ENCODE results near the gene NOL7. TPM values are rescaled to one million over a fixed set of nuclear protein-coding genes. Genes with fewer than 3 reads are reported as not detected.
A peak's percentile ranks its signal among the peaks of the same experiment; 100 is the strongest.

Gene NOL7
- total and polyA plus RNA-seq, 2 experiments from 2014 or later, result 97.2 to 251 TPM

- H3K4me2 ChIP-seq, result no peak overlapping the region
- H3K27me3 Mint-ChIP-seq (ENCODE audit: insufficient read depth, low read depth, poor library complexity), result peaks cover 10% of the 10 kb centered on the region
These were observed 1.9 kb downstream of the NOL7 start for GRCh38 chr6:13617066-13617465.

More at GRCh38 chr6:13617066-13617465, 1.9 kb downstream of the NOL7 start:
- no peak overlapping the region for H2AFZ ChIP-seq
- H3K36me3 ChIP-seq (ENCODE audit: insufficient read depth), result peaks cover 43% of the 10 kb centered on the region
- Mint-ChIP-seq H3K9me3 (peaks cover 3% of the 10 kb centered on the region; the same call in 2 of the 3 replicates), H3K36me3 (ENCODE audit: low read depth) (peaks cover 64% of the 10 kb centered on the region), H3K4me3 (peak overlapping the region; percentile 100), H3K27ac (no peak overlapping the region), H3K4me1 (peaks cover 24% of the 10 kb centered on the region)
- TF ChIP-seq NANOG (IDR thresholded peaks at IDR 0.05; ENCODE audit: borderline replicate concordance) (no peak), POLR2AphosphoS5 (IDR thresholded peaks at IDR 0.05; ENCODE audit: low read depth) (no peak), CREB1 (CRISPR knock-in tag; IDR thresholded peaks at IDR 0.05; ENCODE audit: low read depth) (no peak), EZH2 (IDR thresholded peaks at IDR 0.05; ENCODE audit: low read depth, unreplicated experiment) (no peak), ZNF331 (CRISPR knock-in tag; IDR thresholded peaks at IDR 0.05; ENCODE audit: low read depth) (no peak)
- TF ChIP-seq, protein P1, sequence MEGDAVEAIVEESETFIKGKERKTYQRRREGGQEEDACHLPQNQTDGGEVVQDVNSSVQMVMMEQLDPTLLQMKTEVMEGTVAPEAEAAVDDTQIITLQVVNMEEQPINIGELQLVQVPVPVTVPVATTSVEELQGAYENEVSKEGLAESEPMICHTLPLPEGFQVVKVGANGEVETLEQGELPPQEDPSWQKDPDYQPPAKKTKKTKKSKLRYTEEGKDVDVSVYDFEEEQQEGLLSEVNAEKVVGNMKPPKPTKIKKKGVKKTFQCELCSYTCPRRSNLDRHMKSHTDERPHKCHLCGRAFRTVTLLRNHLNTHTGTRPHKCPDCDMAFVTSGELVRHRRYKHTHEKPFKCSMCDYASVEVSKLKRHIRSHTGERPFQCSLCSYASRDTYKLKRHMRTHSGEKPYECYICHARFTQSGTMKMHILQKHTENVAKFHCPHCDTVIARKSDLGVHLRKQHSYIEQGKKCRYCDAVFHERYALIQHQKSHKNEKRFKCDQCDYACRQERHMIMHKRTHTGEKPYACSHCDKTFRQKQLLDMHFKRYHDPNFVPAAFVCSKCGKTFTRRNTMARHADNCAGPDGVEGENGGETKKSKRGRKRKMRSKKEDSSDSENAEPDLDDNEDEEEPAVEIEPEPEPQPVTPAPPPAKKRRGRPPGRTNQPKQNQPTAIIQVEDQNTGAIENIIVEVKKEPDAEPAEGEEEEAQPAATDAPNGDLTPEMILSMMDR (conservative IDR thresholded peaks at IDR 0.05; ENCODE audit: low read depth in 2 of 2), result no peak
- TF ChIP-seq, protein P2, sequence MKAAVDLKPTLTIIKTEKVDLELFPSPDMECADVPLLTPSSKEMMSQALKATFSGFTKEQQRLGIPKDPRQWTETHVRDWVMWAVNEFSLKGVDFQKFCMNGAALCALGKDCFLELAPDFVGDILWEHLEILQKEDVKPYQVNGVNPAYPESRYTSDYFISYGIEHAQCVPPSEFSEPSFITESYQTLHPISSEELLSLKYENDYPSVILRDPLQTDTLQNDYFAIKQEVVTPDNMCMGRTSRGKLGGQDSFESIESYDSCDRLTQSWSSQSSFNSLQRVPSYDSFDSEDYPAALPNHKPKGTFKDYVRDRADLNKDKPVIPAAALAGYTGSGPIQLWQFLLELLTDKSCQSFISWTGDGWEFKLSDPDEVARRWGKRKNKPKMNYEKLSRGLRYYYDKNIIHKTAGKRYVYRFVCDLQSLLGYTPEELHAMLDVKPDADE (IDR thresholded peaks at IDR 0.05), result no peak
- TF ChIP-seq, protein P3, sequence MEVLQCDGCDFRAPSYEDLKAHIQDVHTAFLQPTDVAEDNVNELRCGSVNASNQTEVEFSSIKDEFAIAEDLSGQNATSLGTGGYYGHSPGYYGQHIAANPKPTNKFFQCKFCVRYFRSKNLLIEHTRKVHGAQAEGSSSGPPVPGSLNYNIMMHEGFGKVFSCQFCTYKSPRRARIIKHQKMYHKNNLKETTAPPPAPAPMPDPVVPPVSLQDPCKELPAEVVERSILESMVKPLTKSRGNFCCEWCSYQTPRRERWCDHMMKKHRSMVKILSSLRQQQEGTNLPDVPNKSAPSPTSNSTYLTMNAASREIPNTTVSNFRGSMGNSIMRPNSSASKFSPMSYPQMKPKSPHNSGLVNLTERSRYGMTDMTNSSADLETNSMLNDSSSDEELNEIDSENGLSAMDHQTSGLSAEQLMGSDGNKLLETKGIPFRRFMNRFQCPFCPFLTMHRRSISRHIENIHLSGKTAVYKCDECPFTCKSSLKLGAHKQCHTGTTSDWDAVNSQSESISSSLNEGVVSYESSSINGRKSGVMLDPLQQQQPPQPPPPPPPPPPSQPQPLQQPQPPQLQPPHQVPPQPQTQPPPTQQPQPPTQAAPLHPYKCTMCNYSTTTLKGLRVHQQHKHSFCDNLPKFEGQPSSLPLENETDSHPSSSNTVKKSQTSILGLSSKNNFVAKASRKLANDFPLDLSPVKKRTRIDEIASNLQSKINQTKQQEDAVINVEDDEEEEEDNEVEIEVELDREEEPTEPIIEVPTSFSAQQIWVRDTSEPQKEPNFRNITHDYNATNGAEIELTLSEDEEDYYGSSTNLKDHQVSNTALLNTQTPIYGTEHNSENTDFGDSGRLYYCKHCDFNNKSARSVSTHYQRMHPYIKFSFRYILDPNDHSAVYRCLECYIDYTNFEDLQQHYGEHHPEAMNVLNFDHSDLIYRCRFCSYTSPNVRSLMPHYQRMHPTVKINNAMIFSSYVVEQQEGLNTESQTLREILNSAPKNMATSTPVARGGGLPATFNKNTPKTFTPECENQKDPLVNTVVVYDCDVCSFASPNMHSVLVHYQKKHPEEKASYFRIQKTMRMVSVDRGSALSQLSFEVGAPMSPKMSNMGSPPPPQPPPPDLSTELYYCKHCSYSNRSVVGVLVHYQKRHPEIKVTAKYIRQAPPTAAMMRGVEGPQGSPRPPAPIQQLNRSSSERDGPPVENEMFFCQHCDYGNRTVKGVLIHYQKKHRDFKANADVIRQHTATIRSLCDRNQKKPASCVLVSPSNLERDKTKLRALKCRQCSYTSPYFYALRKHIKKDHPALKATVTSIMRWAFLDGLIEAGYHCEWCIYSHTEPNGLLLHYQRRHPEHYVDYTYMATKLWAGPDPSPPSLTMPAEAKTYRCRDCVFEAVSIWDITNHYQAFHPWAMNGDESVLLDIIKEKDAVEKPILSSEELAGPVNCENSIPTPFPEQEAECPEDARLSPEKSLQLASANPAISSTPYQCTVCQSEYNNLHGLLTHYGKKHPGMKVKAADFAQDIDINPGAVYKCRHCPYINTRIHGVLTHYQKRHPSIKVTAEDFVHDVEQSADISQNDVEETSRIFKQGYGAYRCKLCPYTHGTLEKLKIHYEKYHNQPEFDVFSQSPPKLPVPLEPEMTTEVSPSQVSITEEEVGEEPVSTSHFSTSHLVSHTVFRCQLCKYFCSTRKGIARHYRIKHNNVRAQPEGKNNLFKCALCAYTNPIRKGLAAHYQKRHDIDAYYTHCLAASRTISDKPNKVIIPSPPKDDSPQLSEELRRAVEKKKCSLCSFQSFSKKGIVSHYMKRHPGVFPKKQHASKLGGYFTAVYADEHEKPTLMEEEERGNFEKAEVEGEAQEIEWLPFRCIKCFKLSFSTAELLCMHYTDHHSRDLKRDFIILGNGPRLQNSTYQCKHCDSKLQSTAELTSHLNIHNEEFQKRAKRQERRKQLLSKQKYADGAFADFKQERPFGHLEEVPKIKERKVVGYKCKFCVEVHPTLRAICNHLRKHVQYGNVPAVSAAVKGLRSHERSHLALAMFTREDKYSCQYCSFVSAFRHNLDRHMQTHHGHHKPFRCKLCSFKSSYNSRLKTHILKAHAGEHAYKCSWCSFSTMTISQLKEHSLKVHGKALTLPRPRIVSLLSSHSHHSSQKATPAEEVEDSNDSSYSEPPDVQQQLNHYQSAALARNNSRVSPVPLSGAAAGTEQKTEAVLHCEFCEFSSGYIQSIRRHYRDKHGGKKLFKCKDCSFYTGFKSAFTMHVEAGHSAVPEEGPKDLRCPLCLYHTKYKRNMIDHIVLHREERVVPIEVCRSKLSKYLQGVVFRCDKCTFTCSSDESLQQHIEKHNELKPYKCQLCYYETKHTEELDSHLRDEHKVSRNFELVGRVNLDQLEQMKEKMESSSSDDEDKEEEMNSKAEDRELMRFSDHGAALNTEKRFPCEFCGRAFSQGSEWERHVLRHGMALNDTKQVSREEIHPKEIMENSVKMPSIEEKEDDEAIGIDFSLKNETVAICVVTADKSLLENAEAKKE (CRISPR knock-in tag; IDR thresholded peaks at IDR 0.05), result no peak
- peaks cover 3% of the 10 kb centered on the region for H3F3A ChIP-seq (replicated peaks; ENCODE audit: low read depth)
- H4K20me1 ChIP-seq (replicated peaks; ENCODE audit: insufficient read depth), result peaks cover 9% of the 10 kb centered on the region
- ATAC-seq (no peak), DNase-seq (ENCODE audit: low spot score) (no peak)
- H3K27me3 ChIP-seq (ENCODE audit: insufficient read depth), result no peaks in the 10 kb centered on the region
- no peaks in the 10 kb centered on the region for H3K9me2 ChIP-seq (ENCODE audit: insufficient read depth)
- H3K4me1 ChIP-seq (ENCODE audit: insufficient read depth), result peaks cover 14% of the 10 kb centered on the region
- H3K4me3 ChIP-seq, result peak overlapping the region; percentile 99; the same call in 1 of the 2 replicates
- 0 out of 2 replicates have a peak overlapping the region, but pooled peaks have one; percentile 35 for H3K27ac ChIP-seq (ENCODE audit: low read depth)
- H3K79me2 ChIP-seq (replicated peaks; ENCODE audit: insufficient read depth), result peaks cover 32% of the 10 kb centered on the region
